NOMO-1 treated with DMSO at 0.1 percent for 48 hours (cell line): ENCODE results near the gene PTPRG.
A peak's percentile ranks its signal among the peaks of the same experiment; 100 is the strongest.

ENCODE experiments used
- DNase-seq: peaks from one replicate; lab custom pipeline; 2025; ENCODE audit not compliant: unreplicated experiment; lab: John Stamatoyannopoulos, UW

Gene PTPRG

DNA sequence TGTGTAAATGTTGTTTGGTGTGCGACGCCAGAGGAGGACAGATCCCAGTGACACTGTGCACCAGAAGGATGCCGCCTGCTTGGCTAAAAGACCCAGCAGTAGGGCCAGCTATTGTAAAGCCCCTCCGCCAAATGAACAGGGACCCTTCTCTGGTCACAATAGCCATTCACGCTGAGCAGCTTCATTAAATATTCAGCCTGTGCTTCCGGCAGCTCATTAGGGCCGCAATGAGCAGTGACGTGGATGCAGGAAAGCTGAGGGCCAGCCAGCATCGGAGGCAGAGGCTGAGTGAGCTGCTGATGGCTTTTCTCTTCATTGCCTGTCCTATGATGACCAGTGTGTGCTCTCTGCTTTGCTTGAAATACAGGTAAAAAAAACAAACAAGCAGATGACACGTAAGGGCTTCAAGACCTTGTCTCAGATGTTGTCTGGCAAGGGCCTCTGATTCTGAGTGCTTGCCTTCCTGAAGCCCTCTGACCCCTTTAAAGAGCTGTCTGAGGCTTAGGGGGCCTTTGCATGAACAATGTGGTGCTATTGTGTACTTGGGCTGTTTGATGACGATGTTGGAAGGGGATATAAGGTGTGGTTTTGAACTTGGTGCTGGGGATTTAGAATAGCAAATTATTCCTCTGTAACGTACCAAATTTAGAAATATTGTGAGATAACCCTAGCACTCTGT is 681.6 kb downstream of the PTPRG start:
- DNase-seq: no peak

DNA sequence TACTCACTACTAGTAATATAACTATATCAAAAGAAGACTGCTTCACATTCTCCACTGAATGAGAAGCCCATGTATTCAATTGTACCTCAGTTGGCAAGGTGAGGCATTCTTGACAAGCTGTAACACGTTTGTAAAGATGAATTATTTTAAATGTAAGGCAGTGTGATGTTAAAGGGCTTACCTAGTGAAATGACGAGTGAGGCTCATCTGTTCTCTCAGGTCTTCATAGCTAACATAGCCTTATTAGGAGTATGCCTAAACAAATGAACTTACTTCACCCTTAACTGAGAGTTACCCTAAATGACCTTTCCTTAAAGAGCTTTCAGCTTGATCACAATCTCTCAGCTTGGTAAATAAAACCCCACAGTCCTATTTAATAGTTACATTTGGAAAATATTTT is 684.7 kb downstream of the PTPRG start:
- no peak for DNase-seq

DNA sequence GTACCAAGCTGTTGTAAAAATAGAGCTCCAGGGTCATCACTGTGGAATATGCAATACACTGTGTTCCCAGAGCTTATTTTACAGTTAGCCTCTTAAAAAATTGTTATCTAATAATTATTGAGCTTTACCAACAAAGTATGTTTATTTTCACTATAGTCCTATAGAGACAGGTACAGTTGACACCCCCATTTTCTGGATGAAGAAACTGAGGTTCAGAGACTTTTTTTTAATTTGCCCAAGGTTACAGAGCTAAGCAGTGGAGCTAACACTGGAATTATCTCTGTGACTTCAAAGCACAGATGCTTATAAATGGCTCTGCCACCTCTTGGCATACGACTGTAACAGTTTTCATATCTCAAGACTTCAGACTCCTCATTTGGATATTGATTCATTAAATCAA is 685.6 kb downstream of the PTPRG start:
- DNase-seq: no peak

DNA sequence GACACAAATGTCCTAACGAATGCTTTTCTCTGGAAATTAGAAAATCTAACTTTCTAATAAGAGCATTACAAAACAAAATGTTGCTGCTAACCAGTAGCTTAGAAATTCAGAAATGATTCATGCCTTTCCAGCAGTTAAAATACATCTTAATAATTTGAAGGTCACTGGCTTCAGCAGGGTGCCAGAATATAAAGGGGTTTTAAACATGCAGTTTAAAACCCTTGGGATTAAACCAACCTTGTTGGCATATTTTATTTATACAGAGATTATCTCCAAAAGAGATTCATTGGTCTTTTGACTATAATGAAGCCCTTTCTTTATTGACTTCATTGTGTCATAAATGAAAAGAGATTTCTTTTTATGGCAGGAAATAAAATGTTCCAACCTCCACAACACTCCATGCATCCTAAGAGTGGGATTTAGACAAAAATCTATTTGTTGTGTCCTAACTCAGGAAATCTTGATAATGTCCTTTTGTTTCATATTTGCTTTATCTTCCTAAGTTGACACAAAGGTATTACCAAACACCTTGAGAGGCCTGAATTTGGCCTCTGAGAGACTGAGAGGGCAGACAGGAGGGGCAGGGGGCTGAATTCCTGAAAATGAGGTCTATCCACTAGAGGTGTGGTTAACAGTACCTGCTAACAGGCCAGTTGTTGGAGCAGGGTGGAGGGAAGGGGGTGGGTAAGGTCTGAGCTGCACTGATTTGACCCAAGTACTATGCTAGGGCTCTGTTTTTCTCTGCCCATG is 687.5 kb downstream of the PTPRG start:
- DNase-seq: no peak

DNA sequence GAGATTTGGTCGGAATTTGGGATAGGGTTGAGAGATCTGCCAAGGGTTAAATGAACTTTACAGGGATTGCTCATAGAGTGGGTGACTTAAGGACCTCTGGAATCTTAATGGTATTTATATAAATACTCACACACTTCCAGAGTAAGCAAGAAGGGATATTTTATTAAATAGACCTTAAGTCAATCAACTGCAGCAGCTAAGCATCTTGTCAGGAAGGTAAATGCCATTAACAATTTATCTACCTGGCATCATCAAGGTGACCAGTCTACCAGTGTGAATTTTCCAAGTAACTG is 688.1 kb downstream of the PTPRG start:
- no peak for DNase-seq

DNA sequence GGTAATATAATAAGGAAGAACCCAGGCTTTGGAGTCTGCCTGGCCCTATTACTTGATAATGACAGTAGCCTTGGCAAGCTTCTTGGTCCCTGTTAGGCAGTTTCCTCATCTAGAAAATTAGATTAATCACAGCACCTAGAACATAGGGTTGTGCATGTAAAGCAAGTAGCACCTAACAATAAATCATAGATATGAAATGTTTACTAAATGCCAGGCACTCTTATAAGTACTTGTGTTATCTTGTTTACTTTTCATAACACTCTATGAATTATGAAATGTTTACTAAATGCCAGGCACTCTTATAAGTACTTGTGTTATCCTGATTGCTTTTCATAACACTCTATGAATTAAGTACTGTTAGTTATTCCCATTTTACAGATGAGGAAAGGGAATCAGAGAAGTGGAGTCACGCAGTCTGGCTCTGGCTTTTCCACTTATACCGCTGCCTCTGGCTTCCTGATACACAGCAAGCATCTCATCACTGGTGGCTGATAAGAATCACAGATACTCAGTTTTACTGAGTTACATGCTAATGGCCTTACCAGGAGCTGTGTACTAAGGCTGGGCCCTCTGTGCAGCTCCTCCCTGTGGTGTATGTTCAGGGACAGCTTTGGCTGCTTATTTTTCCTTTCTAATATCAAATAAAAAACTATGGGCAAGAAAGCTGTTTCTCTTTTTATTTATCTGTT is 688.6 kb downstream of the PTPRG start:
- DNase-seq: no peak

DNA sequence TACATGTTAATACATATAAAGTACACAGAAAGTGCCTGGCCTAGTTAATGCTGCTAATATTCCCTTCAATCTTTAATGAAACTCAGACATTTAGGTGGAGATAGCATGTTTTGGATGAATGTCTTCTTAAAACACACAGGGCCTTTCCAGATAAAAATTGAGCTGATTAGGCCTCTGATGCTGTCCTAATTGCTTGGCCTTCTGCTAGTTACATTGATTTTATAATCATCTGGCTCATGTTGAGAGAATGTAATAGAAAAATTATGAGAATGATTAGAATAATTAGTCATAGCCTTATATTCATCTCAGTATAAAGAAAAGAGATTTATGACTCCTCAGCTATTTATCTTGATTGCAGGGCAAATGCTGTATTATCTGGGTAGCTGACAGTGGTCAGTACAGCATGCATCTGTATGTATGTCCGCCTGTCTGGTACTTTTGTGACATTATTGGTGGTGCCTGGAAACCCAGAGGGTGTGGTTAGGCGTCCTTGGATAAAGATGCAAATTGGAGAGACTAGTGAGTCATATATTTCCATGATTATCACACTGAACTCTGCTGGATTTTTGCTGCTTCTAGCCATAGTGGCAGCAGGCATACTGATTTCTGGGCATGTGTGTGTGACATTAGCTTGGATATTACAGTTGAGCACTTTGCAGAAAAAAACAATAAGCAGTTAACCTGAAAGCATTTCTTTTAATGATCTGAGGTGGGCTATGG is 691.2 kb downstream of the PTPRG start:
- DNase-seq: no peak

DNA sequence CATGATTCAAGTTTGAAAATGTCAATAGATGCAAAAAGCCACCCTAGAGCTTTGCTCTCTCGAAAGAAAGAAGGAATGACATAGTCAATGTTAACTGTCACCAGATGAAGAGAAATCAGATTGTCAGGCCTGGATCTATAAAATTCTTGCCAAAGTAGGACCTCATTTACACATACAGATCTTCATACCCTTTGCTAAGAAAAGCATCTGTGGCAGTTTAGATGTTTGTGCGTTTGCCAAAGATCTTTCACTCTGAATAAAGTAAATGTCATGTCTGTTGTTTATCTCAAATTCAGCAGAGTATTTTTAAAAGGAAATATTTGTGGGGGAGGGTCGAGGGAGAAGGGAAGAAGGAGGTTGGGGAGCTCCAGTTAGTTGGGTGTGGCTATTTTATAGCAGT is 692.6 kb downstream of the PTPRG start:
- DNase-seq: no peak

DNA sequence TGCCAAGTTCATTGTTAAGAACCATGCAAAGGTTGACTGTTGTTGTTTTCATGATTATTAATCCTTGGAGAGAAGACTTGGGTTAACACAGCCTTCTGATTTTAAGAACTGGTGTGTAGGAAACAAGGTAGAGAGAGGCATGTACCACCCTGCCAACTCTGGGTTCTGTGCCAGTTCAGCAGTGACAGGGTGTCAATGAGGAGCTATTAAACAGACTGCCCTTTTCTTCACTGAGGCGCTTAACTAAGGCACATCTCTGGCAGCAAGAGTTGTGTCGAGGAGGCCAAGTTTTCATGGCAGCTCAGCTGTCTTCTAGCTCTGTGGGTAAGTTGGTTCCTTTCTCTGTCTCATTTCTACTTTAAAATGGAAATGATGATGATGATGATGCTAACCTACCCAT is 694.4 kb downstream of the PTPRG start:
- no peak for DNase-seq

DNA sequence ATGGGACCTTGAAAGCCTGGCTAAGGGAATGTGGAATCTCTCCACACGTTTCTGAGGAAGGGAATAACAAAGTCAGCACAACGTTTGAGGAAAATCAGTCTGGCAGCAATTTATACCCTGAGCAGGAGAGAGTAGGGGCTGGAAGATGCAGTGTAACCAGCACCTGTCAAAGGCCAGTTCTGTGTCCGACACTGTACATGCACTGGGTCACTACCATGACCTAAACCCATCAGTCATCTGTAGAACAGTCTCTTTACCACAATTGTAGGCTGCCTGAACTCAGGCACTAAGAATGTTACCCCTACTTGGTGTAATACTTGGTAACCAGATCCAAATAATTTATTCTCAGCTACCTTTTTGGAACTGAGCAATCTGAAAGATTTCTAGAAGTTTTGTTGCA is 698.6 kb downstream of the PTPRG start:
- DNase-seq: no peak

DNA sequence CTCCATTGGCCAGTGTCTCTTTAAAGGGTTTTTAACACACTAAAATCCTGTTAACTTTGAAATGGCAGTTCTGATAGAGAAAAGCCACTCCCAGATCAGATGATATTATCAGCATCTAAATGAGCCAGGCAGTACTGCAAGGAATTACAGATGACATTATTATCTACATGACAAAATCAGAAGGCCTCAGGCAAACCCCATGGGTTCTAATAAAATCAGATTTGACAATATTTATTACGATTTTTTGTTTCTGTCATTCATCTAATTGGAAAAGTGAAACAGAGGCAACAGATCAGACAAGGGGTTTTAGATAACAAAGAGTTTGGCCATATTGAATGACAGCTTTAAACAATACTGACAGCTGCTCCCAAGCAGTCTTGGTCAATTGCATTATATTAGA is 699.3 kb downstream of the PTPRG start:
- no peak for DNase-seq

DNA sequence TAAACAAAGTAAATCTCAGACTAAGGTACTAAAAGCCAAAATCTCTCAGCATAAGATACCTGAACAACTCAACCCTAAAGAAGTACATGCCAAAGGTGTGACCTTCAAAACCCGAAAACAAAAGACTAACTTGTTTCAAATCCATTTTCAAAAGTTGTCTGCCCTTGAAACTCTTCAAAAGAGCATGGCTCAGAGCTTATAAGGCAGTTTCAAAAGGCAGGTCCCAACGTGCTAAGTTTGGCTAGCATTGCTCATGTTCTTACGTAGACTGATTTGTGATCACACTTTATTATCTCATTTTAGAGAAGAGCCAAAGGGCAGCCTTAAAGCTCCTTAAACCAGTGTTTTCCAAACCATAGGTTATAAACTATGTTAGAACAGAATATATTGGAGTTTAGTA is 699.8 kb downstream of the PTPRG start:
- DNase-seq: no peak

DNA sequence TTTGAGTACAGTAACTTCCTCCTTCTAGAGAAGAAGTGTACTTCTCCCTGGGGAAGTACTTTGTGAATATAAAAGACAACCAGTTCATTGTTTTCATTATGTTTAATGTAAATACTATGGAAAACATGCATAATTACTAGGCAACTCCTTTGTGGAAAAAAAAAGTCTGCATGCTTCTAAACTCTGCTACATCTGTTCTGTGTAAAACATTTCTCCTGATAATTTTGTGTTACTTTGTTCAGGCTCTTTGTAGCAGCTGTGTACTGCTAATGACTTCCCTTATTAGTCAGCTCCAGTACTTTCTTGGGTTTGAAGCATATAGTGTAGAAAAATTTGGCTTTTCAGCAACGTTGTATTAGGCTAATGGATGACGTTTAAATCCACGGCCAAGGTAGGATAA is 700.4 kb downstream of the PTPRG start:
- peak; percentile 40 for DNase-seq

DNA sequence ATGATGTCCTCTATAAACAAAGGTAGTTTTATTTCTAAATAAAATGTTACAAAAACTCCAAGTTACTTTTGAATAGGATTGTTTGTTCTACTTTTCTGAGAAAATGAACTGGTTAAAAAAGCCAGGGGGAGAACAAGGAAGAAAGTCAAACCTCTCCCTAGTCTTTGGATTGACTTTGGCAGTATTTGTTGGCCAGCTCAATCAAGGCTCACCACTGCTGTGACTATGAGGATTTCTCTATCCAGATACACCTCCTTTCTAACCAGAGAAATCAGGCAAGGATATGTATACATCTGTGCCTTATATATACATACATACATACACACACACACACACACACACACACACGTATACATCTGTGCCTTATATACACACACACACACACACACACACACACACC is 704.2 kb downstream of the PTPRG start:
- DNase-seq: no peak

DNA sequence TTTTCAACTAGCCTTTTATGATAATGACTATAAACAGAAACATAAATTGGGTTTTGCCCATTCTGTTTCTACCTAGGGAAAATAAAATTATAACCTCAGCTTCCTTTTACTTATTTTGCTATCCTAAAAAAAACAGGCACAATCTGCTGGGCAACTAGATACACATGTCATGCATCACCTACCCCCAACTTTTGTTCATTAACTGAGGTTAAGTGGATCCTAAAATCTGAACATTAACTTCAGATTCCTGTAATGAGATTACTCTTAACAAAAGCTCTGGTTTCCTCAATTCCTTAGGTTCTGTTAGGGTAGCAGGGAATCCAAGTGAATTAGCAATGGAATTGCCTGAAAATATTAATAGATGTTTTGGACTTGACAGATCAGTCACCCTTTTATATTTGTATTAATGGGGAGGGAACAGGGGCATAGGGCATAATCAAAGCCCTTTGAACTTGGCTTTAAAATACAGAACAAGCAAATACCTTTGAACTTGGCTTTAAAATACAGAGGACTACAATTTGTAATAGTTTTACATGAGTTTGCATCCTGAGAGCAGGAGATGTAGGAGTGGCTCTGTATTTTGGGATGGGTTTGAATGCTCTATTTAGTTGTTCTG is 705.4 kb downstream of the PTPRG start:
- DNase-seq: no peak

DNA sequence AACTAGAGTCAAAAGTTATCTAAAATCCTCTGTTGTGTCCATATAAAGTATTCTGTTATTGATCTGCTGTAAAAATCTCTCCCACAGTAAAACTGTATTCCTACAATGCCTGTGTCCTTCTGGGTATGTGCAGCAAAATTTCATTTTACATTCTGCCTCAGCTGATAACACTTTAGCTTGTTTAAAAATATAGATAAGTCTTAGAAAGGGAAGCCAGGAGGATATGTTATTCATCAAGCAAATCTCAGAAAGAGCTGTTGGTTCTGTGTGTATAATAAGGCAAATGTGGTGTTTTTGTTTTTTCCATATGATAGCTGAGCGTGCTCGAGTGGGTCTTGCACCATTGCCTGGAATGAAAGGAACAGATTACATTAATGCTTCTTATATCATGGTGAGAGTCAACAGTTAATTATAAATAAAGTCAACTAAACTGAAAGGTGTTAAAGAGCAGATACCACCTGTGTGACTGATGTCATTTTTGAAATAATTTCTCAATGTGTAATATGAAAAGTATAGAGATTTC is 715.3 kb downstream of the PTPRG start:
- DNase-seq: no peak

DNA sequence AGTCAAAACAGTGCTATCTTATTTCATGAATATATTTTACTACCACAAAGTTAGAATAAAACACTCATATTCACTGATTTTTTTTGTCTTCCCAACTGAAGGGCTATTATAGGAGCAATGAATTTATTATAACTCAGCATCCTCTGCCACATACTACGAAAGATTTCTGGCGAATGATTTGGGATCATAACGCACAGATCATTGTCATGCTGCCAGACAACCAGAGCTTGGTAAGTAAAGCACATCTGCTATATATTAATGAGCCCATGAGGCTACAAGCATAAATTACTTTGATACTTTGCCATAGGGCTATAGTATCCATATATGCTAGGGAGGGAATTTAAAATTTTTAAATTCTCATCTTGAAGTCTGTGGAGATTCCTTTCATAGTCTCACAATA is 716.1 kb downstream of the PTPRG start:
- DNase-seq: no peak

DNA sequence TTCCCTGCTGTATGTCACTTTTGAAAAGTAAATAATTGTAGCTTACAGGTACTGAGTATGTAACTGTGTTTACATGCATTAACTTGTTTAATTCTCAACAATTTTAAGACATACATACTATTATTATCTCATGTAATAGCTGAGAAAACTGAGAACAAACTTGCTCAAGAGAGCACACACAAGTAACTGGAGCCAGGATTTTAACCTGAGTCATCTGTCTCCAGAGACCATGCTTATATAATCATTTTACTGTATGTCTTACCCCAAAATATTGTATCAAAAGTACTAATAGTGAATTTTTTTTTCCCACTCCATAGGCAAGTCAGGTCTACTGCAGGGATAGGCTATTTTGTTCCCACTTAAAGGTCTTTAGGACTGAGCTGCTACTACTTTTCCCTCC is 716.6 kb downstream of the PTPRG start:
- DNase-seq: no peak

DNA sequence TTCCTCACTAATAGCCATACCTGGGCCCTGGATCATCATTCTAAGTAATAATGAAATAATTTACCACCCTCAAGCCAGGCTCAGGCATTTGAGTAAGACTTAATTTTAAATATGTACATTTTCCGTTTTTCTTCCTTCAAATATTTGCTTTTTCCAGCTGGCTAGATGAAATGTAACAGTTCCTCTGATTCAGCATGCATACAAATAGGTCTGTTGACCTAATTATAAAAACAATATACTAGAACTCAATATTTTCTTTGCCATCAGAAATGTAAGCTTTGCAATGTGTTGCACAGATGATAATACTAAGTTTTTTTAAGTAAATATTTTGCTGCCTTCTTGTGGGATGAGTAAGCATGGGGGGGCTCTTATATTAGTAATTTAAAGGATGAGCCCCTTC is 720.4 kb downstream of the PTPRG start:
- no peak for DNase-seq

DNA sequence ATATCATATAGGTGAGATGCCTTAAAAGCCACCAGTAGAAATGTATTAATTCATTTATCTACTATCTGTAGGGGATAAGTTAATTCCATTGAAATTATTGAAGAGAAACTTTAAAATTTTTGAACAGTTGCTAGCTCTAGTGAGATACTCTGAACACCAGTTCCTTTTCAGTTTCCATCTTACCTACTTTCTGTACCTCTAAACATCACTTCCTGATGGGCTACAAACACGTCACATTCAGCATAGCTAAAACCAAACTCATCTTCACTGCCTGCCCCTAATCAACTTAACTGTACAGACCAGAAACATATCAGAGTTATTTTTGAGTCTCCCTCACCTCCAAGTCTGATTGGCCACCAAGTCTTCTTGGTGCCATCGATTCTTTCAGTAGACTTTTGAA is 723.1 kb downstream of the PTPRG start:
- DNase-seq: no peak

DNA sequence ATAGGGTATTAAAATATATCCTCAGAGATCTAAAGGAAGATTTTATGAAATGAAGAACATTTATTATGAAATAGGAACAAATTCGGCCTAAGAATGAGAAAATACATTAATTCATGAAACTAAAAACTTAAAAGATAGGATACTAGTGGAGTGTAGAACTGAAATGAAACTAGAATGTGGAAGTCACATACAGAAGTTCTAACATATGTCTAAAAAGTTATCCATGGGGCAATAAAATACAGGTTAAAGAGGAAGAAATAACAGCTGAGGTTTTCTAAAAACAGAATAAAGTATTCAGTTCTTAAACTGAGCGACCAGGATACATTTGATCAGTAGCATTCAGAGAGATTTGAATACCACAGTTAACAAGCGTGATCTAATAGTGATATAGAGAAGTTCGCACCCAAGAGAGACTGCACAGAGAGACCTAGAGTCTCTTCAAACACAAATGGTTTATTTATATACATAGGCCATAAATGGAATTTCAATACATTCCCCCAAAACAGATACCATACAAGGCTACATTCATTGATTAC is 726.1 kb downstream of the PTPRG start:
- peak; percentile 91 for DNase-seq
